ENCODE results near the gene PRR22.
"Not testable (repeated sequence)": the region's sequence is repeated elsewhere in the genome, so short reads cannot be mapped to it uniquely, and the experiment has no call there.

The PRR22 gene

DNA sequence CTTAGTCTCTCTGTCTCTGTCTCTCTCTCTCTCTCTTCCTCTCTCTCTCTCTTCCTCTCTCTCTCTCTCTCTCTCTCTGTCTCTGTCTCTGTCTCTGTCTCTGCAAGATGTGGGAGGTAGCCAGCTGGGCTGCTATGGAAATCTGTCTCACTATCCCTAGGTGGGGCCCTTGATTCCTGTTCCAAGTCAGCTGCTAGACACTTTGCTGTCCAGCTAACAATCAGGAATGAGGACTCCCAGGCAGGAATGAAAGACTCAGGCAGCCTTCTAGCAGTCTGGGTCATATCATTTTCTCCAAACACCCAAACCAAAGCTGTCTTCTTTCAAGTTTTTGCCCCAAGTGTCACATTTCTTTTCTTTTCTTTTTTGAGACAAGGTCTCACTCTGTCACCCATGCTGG is 40.9 kb downstream of the PRR22 start:
- H3K27me3 ChIP-seq (ENCODE audit: control insufficient read depth in 1 of 2, insufficient read depth in 2 of 2, low read length in 2 of 2), result peaks cover 0 to 2% of the 10 kb centered on the region in 2 donors
- no peaks in the 10 kb centered on the region for H3K9me3 ChIP-seq (ENCODE audit: control insufficient read depth in 2 of 2, low read length in 2 of 2)
- H3K36me3 ChIP-seq (ENCODE audit: control insufficient read depth in 2 of 2, insufficient read depth in 2 of 2, low read length in 2 of 2), result no peaks in the 10 kb centered on the region
- no peaks in the 10 kb centered on the region for H3K4me1 ChIP-seq (ENCODE audit: control insufficient read depth, insufficient read depth, low read length)
- no peak overlapping the region for H3K9ac ChIP-seq (ENCODE audit: low read length in 2 of 2)
- no peak overlapping the region for H3K27ac ChIP-seq (ENCODE audit: low read length)
- H3K4me3 ChIP-seq (ENCODE audit: low read length in 2 of 2), result no peak overlapping the region

DNA sequence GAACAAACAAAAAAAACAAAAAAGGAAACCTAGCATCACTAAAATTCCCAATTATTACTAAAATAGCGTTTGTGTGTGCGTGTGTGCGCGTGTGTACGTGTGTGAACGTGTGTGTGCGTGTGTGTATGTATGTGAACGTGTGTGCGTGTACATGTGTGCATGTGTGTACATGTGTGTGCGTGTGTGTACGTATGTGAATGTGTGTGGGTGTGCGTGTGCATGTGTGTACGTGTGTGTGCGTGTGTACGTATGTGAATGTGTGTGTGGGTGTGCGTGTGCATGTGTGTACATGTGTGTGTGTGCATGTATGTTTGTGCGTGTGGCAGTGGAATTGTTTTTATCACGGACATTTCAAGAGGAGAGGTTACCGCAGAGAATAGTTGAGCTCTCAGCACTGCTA is 42.5 kb downstream of the PRR22 start:
- Histone ChIP-seq H3K4me1 (ENCODE audit: control insufficient read depth, insufficient read depth, low read length) (no peaks in the 10 kb centered on the region), H3K9ac (ENCODE audit: low read length in 2 of 2) (no peak overlapping the region), H3K27ac (ENCODE audit: low read length) (no peak overlapping the region), H3K4me3 (ENCODE audit: low read length in 2 of 2) (no peak overlapping the region), H3K9me3 (ENCODE audit: control insufficient read depth in 2 of 2, low read length in 2 of 2) (no peaks in the 10 kb centered on the region), H3K36me3 (ENCODE audit: control insufficient read depth in 2 of 2, insufficient read depth in 2 of 2, low read length in 2 of 2) (no peaks in the 10 kb centered on the region), H3K27me3 (ENCODE audit: control insufficient read depth in 1 of 2, insufficient read depth in 2 of 2, low read length in 2 of 2) (no peaks in the 10 kb centered on the region)

DNA sequence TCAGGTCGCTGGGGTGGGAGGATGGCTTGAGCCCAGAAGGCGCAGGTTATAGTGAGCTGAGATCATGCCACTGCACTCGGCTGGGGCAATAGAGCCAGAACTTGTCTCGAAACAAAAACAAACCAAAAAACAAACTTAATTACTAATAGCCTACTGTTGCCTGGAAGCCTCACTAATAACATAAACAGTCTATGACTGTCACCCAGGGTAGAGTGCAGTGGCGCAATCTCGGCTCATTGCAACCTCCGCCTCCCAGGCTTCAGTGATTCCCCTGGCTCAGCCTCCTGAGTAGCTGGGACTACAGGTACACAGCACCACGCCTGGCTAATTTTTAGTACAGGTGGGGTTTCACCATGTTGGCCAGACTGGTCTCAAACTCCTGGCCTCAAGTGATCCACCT is 46.1 kb downstream of the PRR22 start:
- Histone ChIP-seq H3K4me1 (ENCODE audit: control insufficient read depth, insufficient read depth, low read length) (no peaks in the 10 kb centered on the region), H3K9me3 (ENCODE audit: control insufficient read depth in 2 of 2, low read length in 2 of 2) (no peaks in the 10 kb centered on the region), H3K4me3 (ENCODE audit: low read length in 2 of 2) (no peak overlapping the region), H3K27me3 (ENCODE audit: control insufficient read depth in 1 of 2, insufficient read depth in 2 of 2, low read length in 2 of 2) (no peaks in the 10 kb centered on the region), H3K27ac (ENCODE audit: low read length) (no peak overlapping the region), H3K9ac (ENCODE audit: low read length in 2 of 2) (no peak overlapping the region), H3K36me3 (ENCODE audit: control insufficient read depth in 2 of 2, insufficient read depth in 2 of 2, low read length in 2 of 2) (no peaks in the 10 kb centered on the region)

DNA sequence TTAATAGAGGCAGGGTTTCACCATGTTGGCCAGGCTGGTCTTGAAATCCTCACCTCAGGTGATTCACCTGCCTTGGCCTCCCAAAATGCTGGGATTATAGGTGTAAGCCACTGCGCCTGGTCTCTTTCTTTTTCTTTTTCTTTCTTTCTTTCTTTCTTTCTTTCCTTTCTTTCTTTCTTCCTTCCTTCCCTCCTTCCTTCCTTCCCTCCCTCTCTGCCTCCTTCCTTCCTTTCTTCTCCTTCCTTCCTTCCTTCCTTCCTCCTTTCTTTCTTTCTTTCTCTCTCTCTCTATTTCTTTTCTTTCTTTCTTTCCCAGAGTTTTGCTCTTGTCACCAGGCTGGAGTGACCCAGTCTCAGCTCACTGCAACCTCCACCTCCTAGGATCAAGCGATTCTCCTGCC is 51.4 kb downstream of the PRR22 start:
- H3K27me3 ChIP-seq (ENCODE audit: control insufficient read depth in 1 of 2, insufficient read depth in 2 of 2, low read length in 2 of 2); H3K27ac ChIP-seq (ENCODE audit: low read length); H3K9me3 ChIP-seq (ENCODE audit: control insufficient read depth in 2 of 2, low read length in 2 of 2); H3K9ac ChIP-seq (ENCODE audit: low read length in 2 of 2); H3K4me1 ChIP-seq (ENCODE audit: control insufficient read depth, insufficient read depth, low read length); H3K36me3 ChIP-seq (ENCODE audit: control insufficient read depth in 2 of 2, insufficient read depth in 2 of 2, low read length in 2 of 2); H3K4me3 ChIP-seq (ENCODE audit: low read length in 2 of 2): not testable (repeated sequence)
